Measurements from ENCODE around the gene USP4. TPM values are rescaled to one million over a fixed set of nuclear protein-coding genes. Genes with fewer than 3 reads are reported as not detected.

USP4 gene
- total RNA-seq, 1 experiment from 2014 or later: 32.8 TPM

GRCh38 chr3:49277383-49277775, 62.5 kb downstream of the USP4 start:
- DNase-seq (ENCODE audit: low spot score): no peak
- peak overlapping the region; percentile 49 for H3K4me3 ChIP-seq (ENCODE audit: low read depth, low read length, poor library complexity, severe bottlenecking)
- H3K27ac ChIP-seq (ENCODE audit: low read depth, low read length, poor library complexity, severe bottlenecking): peak overlapping the region; percentile 68
- TF ChIP-seq, protein P1, sequence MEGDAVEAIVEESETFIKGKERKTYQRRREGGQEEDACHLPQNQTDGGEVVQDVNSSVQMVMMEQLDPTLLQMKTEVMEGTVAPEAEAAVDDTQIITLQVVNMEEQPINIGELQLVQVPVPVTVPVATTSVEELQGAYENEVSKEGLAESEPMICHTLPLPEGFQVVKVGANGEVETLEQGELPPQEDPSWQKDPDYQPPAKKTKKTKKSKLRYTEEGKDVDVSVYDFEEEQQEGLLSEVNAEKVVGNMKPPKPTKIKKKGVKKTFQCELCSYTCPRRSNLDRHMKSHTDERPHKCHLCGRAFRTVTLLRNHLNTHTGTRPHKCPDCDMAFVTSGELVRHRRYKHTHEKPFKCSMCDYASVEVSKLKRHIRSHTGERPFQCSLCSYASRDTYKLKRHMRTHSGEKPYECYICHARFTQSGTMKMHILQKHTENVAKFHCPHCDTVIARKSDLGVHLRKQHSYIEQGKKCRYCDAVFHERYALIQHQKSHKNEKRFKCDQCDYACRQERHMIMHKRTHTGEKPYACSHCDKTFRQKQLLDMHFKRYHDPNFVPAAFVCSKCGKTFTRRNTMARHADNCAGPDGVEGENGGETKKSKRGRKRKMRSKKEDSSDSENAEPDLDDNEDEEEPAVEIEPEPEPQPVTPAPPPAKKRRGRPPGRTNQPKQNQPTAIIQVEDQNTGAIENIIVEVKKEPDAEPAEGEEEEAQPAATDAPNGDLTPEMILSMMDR (conservative IDR thresholded peaks at IDR 0.05; ENCODE audit: low read depth, low read length): no peak
- TF ChIP-seq EZH2 (IDR thresholded peaks at IDR 0.05; ENCODE audit: borderline replicate concordance, low read depth, low read length, poor library complexity, severe bottlenecking): no peak
- no peaks in the 10 kb centered on the region for H3K9me3 ChIP-seq (ENCODE audit: low read depth, low read length, poor library complexity, severe bottlenecking)
- ChIA-PET CTCF (no interaction called here), POLR2A (ENCODE audit: low non-redundant PET) (no interaction called here)
- no peaks in the 10 kb centered on the region for H3K27me3 ChIP-seq (replicated peaks; ENCODE audit: insufficient read depth, low read depth, low read length, poor library complexity)
- intact Hi-C loops (cut with micrococcal nuclease; ENCODE audit: unreplicated experiment): no loop called here
- no TSS peak for BruUV-seq (replicated peaks)
- peaks cover 5% of the 10 kb centered on the region for H3K4me1 ChIP-seq (ENCODE audit: insufficient read depth, low read length, poor library complexity, severe bottlenecking)
- H3K36me3 ChIP-seq (ENCODE audit: insufficient read depth, low read length, poor library complexity, severe bottlenecking): no peaks in the 10 kb centered on the region

DNA sequence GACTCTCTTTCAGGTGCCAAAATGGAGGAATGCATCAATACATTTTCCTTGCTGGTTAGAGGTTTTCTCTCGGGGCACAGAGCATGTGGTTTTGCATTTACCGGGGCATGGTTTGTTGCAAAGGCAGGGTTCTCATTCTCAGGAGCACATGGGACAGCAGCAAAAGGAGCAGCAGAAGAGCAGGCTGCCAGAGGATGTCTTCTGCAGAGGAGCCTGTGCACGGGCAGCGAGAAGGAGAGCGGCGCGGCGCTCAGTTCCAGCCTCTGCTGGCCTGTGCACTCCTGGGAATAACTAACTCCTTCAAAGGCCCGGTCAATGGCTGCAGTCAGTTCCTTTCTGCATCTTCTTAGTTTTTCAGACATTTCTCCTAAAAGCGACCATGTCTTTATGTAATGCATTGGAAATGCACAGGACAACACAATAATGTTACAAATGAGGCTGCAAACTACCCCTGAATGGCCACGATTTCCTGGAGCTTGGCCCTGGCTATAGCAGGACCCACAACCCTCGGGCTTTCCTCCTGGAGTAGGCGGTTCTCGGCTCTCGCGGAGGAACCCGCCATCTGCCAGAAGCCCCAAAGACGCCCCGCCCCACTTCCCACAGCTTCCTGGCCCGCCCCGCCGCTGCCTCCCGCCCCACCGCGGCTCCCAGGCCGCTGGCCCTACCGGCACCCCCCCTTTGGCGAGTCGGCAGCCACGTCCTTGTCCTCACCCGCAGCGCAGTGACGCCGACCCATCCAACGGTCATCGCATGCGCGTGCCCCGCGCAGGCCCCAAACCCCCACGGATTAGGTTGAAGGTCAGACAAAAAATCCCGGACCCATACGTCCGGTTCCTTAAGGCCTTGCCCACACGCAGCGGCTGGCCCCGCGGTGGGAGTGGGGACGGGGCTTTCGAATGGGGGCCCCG, 63.1 kb downstream of the USP4 start, which contains the start of gene C3orf62:
Gene C3orf62 (minus strand): TSS at position 758 of the 908 bp plus-strand sequence. CDS start 360 bp downstream, at position 398.
- BruUV-seq (replicated peaks): no TSS peak
- TF ChIP-seq, protein P1 (conservative IDR thresholded peaks at IDR 0.05; ENCODE audit: low read depth, low read length): no peak
- no peak for TF ChIP-seq EZH2 (IDR thresholded peaks at IDR 0.05; ENCODE audit: borderline replicate concordance, low read depth, low read length, poor library complexity, severe bottlenecking)
- intact Hi-C loops (cut with micrococcal nuclease; ENCODE audit: unreplicated experiment): no loop called here
- CTCF ChIA-PET: no interaction called here
- H3K27ac ChIP-seq (ENCODE audit: low read depth, low read length, poor library complexity, severe bottlenecking): peak within 1 kb of the TSS; percentile 68
- DNase-seq (ENCODE audit: low spot score): peak; percentile 74
- POLR2A ChIA-PET (ENCODE audit: low non-redundant PET): no interaction called here
- H3K27me3 ChIP-seq (replicated peaks; ENCODE audit: insufficient read depth, low read depth, low read length, poor library complexity): no peaks in the 10 kb centered on the region
- no peaks in the 10 kb centered on the region for H3K36me3 ChIP-seq (ENCODE audit: insufficient read depth, low read length, poor library complexity, severe bottlenecking)
- peak within 1 kb of the TSS; percentile 49 for H3K4me3 ChIP-seq (ENCODE audit: low read depth, low read length, poor library complexity, severe bottlenecking)
- no peaks in the 10 kb centered on the region for H3K9me3 ChIP-seq (ENCODE audit: low read depth, low read length, poor library complexity, severe bottlenecking)
- peaks cover 5% of the 10 kb centered on the region for H3K4me1 ChIP-seq (ENCODE audit: insufficient read depth, low read length, poor library complexity, severe bottlenecking)

DNA sequence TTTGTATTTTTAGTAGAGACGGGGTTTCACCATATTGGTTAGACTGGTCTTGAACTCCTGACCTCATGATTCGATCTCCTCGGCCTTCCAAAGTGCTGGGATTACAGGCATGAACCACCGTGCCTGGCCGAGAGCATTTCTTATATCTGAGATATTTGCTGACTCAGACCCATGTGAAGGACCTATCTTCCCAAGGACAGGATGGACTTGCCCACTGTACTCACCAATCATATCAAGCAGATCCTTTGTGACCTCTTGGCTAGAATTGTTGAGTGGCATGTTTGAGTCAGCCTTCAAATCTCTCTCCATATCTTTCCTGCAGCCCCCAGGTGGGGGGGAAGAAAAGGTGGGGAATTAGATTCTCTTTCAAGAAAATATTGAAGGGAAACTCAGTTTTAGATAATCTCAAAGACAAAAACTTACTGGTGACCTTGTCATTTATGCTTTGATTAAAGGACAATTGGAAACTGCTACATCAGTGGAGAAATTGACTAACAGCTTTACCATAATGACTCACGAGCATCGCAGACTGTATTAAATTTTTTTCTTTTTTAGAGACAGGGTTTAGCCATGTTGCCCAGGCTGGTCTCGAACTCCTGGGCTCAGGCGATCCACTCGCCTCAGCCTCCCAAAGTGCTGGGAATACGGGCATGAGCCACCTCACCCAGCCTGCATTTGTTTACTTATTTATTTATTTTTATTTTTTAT, 65.9 kb downstream of the USP4 start:
- H3K4me3 ChIP-seq (ENCODE audit: low read depth, low read length, poor library complexity, severe bottlenecking): no peak overlapping the region
- no peaks in the 10 kb centered on the region for H3K27me3 ChIP-seq (replicated peaks; ENCODE audit: insufficient read depth, low read depth, low read length, poor library complexity)
- peaks cover 5% of the 10 kb centered on the region for H3K4me1 ChIP-seq (ENCODE audit: insufficient read depth, low read length, poor library complexity, severe bottlenecking)
- no peak overlapping the region for H3K27ac ChIP-seq (ENCODE audit: low read depth, low read length, poor library complexity, severe bottlenecking)
- H3K9me3 ChIP-seq (ENCODE audit: low read depth, low read length, poor library complexity, severe bottlenecking): no peaks in the 10 kb centered on the region
- BruUV-seq (replicated peaks): no TSS peak
- POLR2A ChIA-PET (ENCODE audit: low non-redundant PET): no interaction called here
- intact Hi-C loops (cut with micrococcal nuclease; ENCODE audit: unreplicated experiment): no loop called here
- DNase-seq (ENCODE audit: low spot score): no peak
- CTCF ChIA-PET: no interaction called here
- no peak for TF ChIP-seq EZH2 (IDR thresholded peaks at IDR 0.05; ENCODE audit: borderline replicate concordance, low read depth, low read length, poor library complexity, severe bottlenecking)
- TF ChIP-seq, protein P1 (conservative IDR thresholded peaks at IDR 0.05; ENCODE audit: low read depth, low read length): no peak
- no peaks in the 10 kb centered on the region for H3K36me3 ChIP-seq (ENCODE audit: insufficient read depth, low read length, poor library complexity, severe bottlenecking)

Measured in A673 (cell line).